ENCODE measurements around the gene KCNIP4. TPM values are rescaled to one million over a fixed set of nuclear protein-coding genes. Genes with fewer than 3 reads are reported as not detected.

The KCNIP4 gene
- total RNA-seq, 4 donors from 2014 or later, result 2.5 TPM; not detected in 2

DNA sequence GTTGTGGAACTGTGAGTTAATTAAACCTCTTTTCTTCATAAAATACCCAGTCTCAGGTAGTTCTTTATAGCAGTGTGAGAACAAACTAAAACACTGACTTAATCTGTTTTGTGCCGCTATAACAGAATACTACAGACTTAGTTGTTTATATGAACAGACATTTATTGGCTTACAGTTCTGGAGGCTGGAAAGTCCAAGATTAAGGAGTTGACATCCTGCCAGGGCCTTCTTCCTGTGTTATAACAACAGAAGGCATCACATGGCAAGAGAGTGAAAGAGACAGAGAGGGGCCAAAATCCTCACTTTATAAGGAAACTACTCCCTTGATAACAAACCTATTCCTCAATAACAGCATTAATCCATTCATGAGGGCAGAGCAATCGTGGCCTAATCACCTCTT is 42.5 kb upstream of the KCNIP4 start:
- WGBS, 2 donors (ENCODE audit: low coverage in 1 of 2), result 33 to 51% methylated on average over 2 of the region's 2 CpGs
- Histone ChIP-seq H3K27ac (peak overlapping the region in 2 of 4 donors; percentile 27 to 53), H3K9me3 (no peaks in the 10 kb centered on the region), H3K27me3 (no peaks in the 10 kb centered on the region), H3K4me3 (no peak overlapping the region), H3K36me3 (no peaks in the 10 kb centered on the region), H3K4me1 (peaks cover 0 to 5% (median 0%) of the 10 kb centered on the region in 4 donors)
- intact Hi-C loops (cut with DNase I; ENCODE audit: low total_unique reads), result no loop called here
- TF ChIP-seq EP300 (IDR thresholded peaks at IDR 0.05; ENCODE audit: low read depth) (no peak), POLR2AphosphoS5 (IDR thresholded peaks at IDR 0.05) (peak in 2 of 3 donors; percentile 12 to 19)
- in situ Hi-C loops (cut with MboI; ENCODE audit: low pct_ligation_motif_present in 1 of 4, low pct_unique_long_range_greater_than_20kb in 1 of 4, low sequenced_read_pairs in 3 of 4), result no loop called here
- DNase-seq, result peak; percentile 10

- DNase-seq, result no peak
- Histone ChIP-seq H3K4me1 (peaks cover 0 to 5% (median 0%) of the 10 kb centered on the region in 4 donors), H3K36me3 (no peaks in the 10 kb centered on the region), H3K9me3 (no peaks in the 10 kb centered on the region), H3K27me3 (no peaks in the 10 kb centered on the region), H3K4me3 (no peak overlapping the region), H3K27ac (no peak overlapping the region)
- intact Hi-C loops (cut with DNase I; ENCODE audit: low total_unique reads), result no loop called here
- no peak for TF ChIP-seq POLR2AphosphoS5 (IDR thresholded peaks at IDR 0.05)
- no peak for TF ChIP-seq CTCF (IDR thresholded peaks at IDR 0.05)
- in situ Hi-C loops (cut with MboI; ENCODE audit: low pct_ligation_motif_present in 1 of 4, low pct_unique_long_range_greater_than_20kb in 1 of 4, low sequenced_read_pairs in 3 of 4), result no loop called here
- 33 to 37% methylated on average over 1 of the region's 1 CpG for WGBS, 2 donors (ENCODE audit: low coverage in 1 of 2)
Measured at GRCh38 chr4:21989351-21989750, 40.8 kb upstream of the KCNIP4 start.

DNA sequence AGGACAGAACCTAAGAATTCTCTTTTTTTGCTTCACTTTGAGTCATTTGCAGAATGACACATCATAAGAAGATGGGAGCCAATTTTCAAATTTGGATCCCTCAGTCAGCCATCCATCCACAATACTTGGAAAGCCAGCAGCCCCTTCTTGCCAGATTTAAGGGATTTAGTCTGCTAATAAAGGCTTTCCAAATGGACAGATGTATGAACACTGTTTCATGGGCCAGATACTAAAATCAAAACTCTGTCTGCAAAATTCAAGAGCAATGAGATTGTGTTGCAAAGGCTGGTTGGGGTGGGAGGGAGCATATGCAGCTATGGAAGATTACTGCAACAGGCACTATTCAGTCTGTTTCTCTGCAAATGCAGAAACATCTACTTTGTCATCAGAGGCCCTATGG is 37.7 kb upstream of the KCNIP4 start:
- Histone ChIP-seq H3K27ac (no peak overlapping the region), H3K27me3 (no peaks in the 10 kb centered on the region), H3K4me3 (no peak overlapping the region), H3K4me1 (no peaks in the 10 kb centered on the region), H3K36me3 (no peaks in the 10 kb centered on the region), H3K9me3 (no peaks in the 10 kb centered on the region)
- intact Hi-C loops (cut with DNase I; ENCODE audit: low total_unique reads) (no loop called here), in situ Hi-C loops (cut with MboI; ENCODE audit: low pct_ligation_motif_present in 1 of 4, low pct_unique_long_range_greater_than_20kb in 1 of 4, low sequenced_read_pairs in 3 of 4) (no loop called here)
- no peak for DNase-seq
- TF ChIP-seq EP300 (IDR thresholded peaks at IDR 0.05; ENCODE audit: low read depth) (no peak), POLR2AphosphoS5 (IDR thresholded peaks at IDR 0.05) (no peak), POLR2A (IDR thresholded peaks at IDR 0.05) (no peak), CTCF (IDR thresholded peaks at IDR 0.05) (no peak)

DNA sequence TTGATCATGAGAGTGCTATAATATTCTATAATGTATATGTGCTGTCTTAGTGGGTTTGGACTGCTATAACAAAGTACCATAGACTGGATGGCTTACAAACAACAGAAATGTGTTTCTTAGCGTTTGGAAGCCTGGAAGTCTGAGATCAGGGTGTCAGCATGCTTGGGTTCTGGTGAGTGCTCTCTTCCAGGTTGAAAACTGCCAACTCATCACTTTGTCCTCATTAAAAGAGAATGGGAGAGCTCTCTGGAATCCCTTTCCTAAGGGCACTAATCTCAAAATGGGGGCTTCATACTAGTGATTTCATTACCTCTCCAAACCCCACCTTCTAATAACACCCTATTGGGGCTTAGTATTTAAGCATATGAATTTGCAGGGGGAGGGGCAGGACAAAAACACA is 33.5 kb upstream of the KCNIP4 start:
- no peaks in the 10 kb centered on the region for H3K27me3 ChIP-seq
- intact Hi-C loops (cut with DNase I; ENCODE audit: low total_unique reads), result no loop called here
- TF ChIP-seq CTCF (IDR thresholded peaks at IDR 0.05), result no peak
- TF ChIP-seq EP300 (IDR thresholded peaks at IDR 0.05; ENCODE audit: low read depth), result no peak

GRCh38 chr4:21979196-21979595 is 30.6 kb upstream of the KCNIP4 start:
- 100% methylated on average over 1 of the region's 1 CpG for WGBS, 2 donors (ENCODE audit: low coverage in 1 of 2)
- Histone ChIP-seq H3K27ac (no peak overlapping the region), H3K4me1 (no peaks in the 10 kb centered on the region), H3K4me3 (no peak overlapping the region), H3K27me3 (no peaks in the 10 kb centered on the region), H3K9me3 (no peaks in the 10 kb centered on the region), H3K36me3 (no peaks in the 10 kb centered on the region)
- DNase-seq, result no peak
- intact Hi-C loops (cut with DNase I; ENCODE audit: low total_unique reads), result no loop called here
- TF ChIP-seq CTCF (IDR thresholded peaks at IDR 0.05) (no peak), EP300 (IDR thresholded peaks at IDR 0.05; ENCODE audit: low read depth) (no peak), POLR2A (IDR thresholded peaks at IDR 0.05) (no peak), POLR2AphosphoS5 (IDR thresholded peaks at IDR 0.05) (no peak)
- in situ Hi-C loops (cut with MboI; ENCODE audit: low pct_ligation_motif_present in 1 of 4, low pct_unique_long_range_greater_than_20kb in 1 of 4, low sequenced_read_pairs in 3 of 4), result no loop called here

More for the DNA sequence above, 33.5 kb upstream of the KCNIP4 start:
- Histone ChIP-seq H3K36me3 (no peaks in the 10 kb centered on the region), H3K27ac (no peak overlapping the region), H3K4me1 (no peaks in the 10 kb centered on the region), H3K4me3 (no peak overlapping the region), H3K9me3 (no peaks in the 10 kb centered on the region)
- in situ Hi-C loops (cut with MboI; ENCODE audit: low pct_ligation_motif_present in 1 of 4, low pct_unique_long_range_greater_than_20kb in 1 of 4, low sequenced_read_pairs in 3 of 4), result no loop called here
- no peak for DNase-seq
- 77% methylated on average over 1 of the region's 1 CpG; no CpG with 5 or more reads in 1 of the 2 donors for WGBS, 2 donors (ENCODE audit: low coverage in 1 of 2)

Measured in transverse colon (tissue), 4 donors.